ENCODE measurements around the gene KCTD19. TPM values are rescaled to one million over a fixed set of nuclear protein-coding genes. Genes with fewer than 3 reads are reported as not detected.

The KCTD19 gene
- total RNA-seq, 1 experiment from 2014 or later = 1.1 TPM

DNA sequence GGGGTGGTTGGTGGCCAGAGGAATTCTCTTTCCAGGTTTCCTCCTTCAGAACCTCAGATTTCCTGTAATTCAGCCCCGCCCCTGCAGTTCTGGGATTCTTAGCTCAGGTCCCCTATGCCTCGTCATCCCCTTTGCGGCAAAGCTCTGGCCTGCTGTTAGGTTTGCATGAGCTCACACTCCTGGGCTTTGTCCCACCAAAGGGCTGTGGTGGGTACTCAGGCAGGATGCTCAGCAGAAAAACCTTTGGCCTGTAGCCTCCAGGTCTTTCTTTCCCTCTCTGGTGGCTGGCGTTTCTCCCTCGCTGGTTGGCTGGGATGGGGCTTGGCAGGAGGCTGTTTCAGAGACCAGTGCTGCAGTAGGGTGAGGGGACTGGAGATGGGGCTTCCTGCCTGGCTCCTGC, 56.8 kb downstream of the KCTD19 start:
- Mint-ChIP-seq H3K9me3 (no peaks in the 10 kb centered on the region), H3K4me1 (no peaks in the 10 kb centered on the region), H3K27ac (no peak overlapping the region), H3K4me3 (no peak overlapping the region), H3K27me3 (ENCODE audit: low read depth) (peaks cover 2% of the 10 kb centered on the region; the same call in 1 of the 2 replicates), H3K36me3 (no peaks in the 10 kb centered on the region)
- ChIA-PET POLR2A (no interaction called here), CTCF (interaction anchor here (1.0 to 3.1 kb wide), 8 partner anchors 9 to 316 kb away, joined by 3 to 18 read pairs (median 6); partner anchors contain the start of genes FHOD1, PLEKHG4 and SLC9A5)
- peak; percentile 60 for ATAC-seq
- DNase-seq (ENCODE audit: low spot score) = no peak
- TF ChIP-seq ZNF138 (CRISPR knock-in tag; conservative IDR thresholded peaks at IDR 0.05) = no peak

DNA sequence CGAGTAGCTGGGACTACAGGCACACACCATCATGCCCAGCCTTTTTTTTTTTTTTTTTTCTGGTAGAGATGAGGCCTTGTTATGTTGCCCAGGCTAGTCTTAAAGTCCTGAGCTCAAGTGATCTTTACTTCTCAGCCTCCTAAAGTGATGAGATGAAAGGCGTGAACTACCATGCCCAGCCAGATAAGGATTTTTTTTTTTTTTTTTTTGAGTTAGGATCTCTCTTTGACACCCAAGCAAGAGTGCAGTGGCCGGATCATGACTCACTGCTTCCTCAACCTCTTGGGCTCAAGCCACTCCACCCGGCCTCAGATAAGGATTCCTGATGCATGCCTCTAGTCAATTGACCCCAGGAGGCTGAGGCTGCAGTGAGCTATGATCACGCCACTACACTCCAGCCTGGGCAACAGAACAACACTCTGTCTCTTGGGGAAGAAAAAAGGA, 58.4 kb downstream of the KCTD19 start:
- no peak overlapping the region for H3K4me3 Mint-ChIP-seq
- POLR2A ChIA-PET = interaction anchor here (0.6 kb wide), 1 partner anchor 167 kb away, joined by 3 read pairs; no protein-coding TSS in a partner anchor
- no peak for ATAC-seq
- H3K27me3 Mint-ChIP-seq (ENCODE audit: low read depth) = peaks cover 2% of the 10 kb centered on the region; the same call in 1 of the 2 replicates
- H3K36me3 Mint-ChIP-seq = no peaks in the 10 kb centered on the region
- no peak for TF ChIP-seq ZBTB21 (CRISPR knock-in tag; IDR thresholded peaks at IDR 0.05; ENCODE audit: borderline replicate concordance)
- no peak for TF ChIP-seq SMAD4 (CRISPR knock-in tag; IDR thresholded peaks at IDR 0.05)
- no peak for TF ChIP-seq TCF7 (CRISPR knock-in tag; IDR thresholded peaks at IDR 0.05; ENCODE audit: low read depth)
- TF ChIP-seq, protein P1, sequence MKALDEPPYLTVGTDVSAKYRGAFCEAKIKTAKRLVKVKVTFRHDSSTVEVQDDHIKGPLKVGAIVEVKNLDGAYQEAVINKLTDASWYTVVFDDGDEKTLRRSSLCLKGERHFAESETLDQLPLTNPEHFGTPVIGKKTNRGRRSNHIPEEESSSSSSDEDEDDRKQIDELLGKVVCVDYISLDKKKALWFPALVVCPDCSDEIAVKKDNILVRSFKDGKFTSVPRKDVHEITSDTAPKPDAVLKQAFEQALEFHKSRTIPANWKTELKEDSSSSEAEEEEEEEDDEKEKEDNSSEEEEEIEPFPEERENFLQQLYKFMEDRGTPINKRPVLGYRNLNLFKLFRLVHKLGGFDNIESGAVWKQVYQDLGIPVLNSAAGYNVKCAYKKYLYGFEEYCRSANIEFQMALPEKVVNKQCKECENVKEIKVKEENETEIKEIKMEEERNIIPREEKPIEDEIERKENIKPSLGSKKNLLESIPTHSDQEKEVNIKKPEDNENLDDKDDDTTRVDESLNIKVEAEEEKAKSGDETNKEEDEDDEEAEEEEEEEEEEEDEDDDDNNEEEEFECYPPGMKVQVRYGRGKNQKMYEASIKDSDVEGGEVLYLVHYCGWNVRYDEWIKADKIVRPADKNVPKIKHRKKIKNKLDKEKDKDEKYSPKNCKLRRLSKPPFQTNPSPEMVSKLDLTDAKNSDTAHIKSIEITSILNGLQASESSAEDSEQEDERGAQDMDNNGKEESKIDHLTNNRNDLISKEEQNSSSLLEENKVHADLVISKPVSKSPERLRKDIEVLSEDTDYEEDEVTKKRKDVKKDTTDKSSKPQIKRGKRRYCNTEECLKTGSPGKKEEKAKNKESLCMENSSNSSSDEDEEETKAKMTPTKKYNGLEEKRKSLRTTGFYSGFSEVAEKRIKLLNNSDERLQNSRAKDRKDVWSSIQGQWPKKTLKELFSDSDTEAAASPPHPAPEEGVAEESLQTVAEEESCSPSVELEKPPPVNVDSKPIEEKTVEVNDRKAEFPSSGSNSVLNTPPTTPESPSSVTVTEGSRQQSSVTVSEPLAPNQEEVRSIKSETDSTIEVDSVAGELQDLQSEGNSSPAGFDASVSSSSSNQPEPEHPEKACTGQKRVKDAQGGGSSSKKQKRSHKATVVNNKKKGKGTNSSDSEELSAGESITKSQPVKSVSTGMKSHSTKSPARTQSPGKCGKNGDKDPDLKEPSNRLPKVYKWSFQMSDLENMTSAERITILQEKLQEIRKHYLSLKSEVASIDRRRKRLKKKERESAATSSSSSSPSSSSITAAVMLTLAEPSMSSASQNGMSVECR (CRISPR knock-in tag; IDR thresholded peaks at IDR 0.05; ENCODE audit: borderline replicate concordance) = no peak
- no peak for TF ChIP-seq ZNF232 (CRISPR knock-in tag; IDR thresholded peaks at IDR 0.05)
- TF ChIP-seq, protein P2, sequence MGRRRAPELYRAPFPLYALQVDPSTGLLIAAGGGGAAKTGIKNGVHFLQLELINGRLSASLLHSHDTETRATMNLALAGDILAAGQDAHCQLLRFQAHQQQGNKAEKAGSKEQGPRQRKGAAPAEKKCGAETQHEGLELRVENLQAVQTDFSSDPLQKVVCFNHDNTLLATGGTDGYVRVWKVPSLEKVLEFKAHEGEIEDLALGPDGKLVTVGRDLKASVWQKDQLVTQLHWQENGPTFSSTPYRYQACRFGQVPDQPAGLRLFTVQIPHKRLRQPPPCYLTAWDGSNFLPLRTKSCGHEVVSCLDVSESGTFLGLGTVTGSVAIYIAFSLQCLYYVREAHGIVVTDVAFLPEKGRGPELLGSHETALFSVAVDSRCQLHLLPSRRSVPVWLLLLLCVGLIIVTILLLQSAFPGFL (CRISPR knock-in tag; IDR thresholded peaks at IDR 0.05; ENCODE audit: borderline replicate concordance) = no peak
- TF ChIP-seq, protein P3, sequence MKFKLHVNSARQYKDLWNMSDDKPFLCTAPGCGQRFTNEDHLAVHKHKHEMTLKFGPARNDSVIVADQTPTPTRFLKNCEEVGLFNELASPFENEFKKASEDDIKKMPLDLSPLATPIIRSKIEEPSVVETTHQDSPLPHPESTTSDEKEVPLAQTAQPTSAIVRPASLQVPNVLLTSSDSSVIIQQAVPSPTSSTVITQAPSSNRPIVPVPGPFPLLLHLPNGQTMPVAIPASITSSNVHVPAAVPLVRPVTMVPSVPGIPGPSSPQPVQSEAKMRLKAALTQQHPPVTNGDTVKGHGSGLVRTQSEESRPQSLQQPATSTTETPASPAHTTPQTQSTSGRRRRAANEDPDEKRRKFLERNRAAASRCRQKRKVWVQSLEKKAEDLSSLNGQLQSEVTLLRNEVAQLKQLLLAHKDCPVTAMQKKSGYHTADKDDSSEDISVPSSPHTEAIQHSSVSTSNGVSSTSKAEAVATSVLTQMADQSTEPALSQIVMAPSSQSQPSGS (CRISPR knock-in tag; IDR thresholded peaks at IDR 0.05; ENCODE audit: borderline replicate concordance, low read depth) = no peak
- TF ChIP-seq MXD4 (CRISPR knock-in tag; IDR thresholded peaks at IDR 0.05; ENCODE audit: borderline replicate concordance) = no peak
- TF ChIP-seq SOX15 (CRISPR knock-in tag; IDR thresholded peaks at IDR 0.05) = no peak
- no peak for TF ChIP-seq RORB (CRISPR knock-in tag; IDR thresholded peaks at IDR 0.05)
- no peak for TF ChIP-seq GRHL2 (CRISPR knock-in tag; IDR thresholded peaks at IDR 0.05; ENCODE audit: insufficient replicate concordance, severe bottlenecking)
- TF ChIP-seq TEAD1 (CRISPR knock-in tag; IDR thresholded peaks at IDR 0.05) = no peak
- no peak for TF ChIP-seq ETV6 (CRISPR knock-in tag; IDR thresholded peaks at IDR 0.05)
- TF ChIP-seq ZNF423 (CRISPR knock-in tag; IDR thresholded peaks at IDR 0.05) = no peak
- TF ChIP-seq, protein P4, sequence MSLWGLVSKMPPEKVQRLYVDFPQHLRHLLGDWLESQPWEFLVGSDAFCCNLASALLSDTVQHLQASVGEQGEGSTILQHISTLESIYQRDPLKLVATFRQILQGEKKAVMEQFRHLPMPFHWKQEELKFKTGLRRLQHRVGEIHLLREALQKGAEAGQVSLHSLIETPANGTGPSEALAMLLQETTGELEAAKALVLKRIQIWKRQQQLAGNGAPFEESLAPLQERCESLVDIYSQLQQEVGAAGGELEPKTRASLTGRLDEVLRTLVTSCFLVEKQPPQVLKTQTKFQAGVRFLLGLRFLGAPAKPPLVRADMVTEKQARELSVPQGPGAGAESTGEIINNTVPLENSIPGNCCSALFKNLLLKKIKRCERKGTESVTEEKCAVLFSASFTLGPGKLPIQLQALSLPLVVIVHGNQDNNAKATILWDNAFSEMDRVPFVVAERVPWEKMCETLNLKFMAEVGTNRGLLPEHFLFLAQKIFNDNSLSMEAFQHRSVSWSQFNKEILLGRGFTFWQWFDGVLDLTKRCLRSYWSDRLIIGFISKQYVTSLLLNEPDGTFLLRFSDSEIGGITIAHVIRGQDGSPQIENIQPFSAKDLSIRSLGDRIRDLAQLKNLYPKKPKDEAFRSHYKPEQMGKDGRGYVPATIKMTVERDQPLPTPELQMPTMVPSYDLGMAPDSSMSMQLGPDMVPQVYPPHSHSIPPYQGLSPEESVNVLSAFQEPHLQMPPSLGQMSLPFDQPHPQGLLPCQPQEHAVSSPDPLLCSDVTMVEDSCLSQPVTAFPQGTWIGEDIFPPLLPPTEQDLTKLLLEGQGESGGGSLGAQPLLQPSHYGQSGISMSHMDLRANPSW (CRISPR knock-in tag; conservative IDR thresholded peaks at IDR 0.05; ENCODE audit: low read depth) = no peak
- TF ChIP-seq FOXP1 (CRISPR knock-in tag; IDR thresholded peaks at IDR 0.05; ENCODE audit: borderline replicate concordance) = no peak
- no peak for DNase-seq (ENCODE audit: low spot score)
- H3K27ac Mint-ChIP-seq = no peak overlapping the region
- H3K9me3 Mint-ChIP-seq = no peaks in the 10 kb centered on the region
- H3K4me1 Mint-ChIP-seq = no peaks in the 10 kb centered on the region
- CTCF ChIA-PET = interaction anchor here (0.6 to 1.3 kb wide), 3 partner anchors 8 to 162 kb away, joined by 3 to 8 read pairs (median 5); no protein-coding TSS in a partner anchor

Data from WTC11 (cell line).